Hematopoietic multipotent progenitor cell treated with erythropoietin and hydrocortisone succinate and interleukin-3 and kit ligand, for 17 days (in vitro differentiated cells): ENCODE results near the gene SYNPR.
"Not testable (repeated sequence)": the region's sequence is repeated elsewhere in the genome, so short reads cannot be mapped to it uniquely, and the experiment has no call there.

Experiments used
- DNase-seq: peaks from one replicate; pipeline ENCODE4 v3.0.0-alpha.2; 2015; ENCODE audit warnings: low spot score

The SYNPR gene

DNA sequence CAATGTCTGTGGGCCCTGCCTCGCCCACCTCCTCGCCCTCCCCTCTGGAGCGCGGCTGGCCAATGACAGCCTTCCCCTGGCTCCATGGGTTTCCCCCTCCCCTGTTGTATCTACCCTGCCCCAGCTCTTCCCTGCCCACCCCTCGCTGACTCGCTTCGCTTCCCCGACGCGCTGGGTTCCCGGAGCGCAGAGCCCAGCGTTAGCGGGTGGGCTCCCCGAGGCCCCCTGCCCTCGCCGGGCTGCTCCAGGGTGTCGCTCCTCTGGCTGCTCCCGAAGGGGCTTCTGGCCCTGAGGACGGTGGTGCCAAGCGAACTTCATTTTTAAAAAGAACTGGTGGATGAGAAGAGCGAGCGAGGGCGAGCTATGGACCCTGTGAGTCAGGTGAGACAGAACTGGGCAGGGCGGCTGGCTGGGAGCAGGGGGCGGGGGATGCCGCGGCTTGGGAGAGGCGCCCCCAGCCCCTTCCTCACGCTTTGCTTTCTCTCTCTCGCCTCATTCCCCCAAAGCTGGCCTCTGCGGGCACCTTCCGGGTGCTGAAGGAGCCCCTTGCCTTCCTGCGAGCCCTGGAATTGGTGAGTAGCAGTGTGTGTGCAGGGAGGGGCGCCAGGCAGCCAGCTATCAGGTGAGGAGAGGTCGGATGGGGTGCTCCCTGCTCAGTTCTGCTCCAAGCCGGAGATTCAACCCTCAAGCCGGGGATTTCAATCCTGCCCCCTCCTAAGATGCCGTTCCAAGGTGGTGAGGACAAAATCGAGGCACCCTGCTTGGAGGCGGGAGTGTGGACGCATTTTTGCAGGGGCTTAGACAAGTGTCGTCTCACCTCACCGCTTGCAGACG is at the start of gene SYNPR:
Gene SYNPR (plus strand): TSS at position 138 of the 834 bp plus-strand sequence.
- DNase-seq, result no peak

DNA sequence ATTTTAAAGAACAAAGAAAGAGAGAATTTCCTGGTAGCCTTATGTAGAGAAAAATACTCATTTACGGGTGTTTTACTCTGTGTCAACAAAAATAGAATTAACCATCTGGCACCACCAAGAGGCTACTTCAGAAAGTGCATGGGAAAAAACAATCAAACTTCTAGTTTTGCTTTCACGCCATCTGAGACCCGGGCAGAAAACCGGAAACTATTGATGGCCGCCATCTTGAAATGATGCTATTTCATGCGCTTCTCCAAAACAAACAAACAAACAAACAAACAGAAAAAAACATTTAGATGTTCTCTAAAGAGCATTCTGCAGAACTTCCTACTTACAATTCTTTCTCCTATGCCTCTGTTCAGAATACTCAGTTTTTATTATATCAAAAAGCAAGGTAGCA is 49.4 kb upstream of the SYNPR start:
- no peak for DNase-seq

DNA sequence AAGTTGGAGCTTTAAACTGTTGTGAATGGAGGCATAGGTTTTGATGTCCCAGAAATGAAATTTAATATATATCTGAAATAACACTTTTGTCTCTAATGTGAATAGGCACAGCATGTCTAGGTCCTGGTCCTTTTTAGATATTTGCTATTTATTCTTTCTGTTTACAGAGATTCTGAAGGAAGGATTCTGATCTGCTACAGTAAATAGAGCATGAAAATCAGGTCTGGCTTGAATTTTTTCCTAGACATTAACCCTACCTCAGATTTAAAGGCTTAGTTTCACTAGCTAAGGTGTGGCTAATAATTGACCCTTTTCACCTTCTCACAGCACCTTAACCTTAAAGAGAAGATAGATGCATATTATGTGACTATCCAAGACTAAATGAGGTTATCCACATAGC is 48.0 kb upstream of the SYNPR start:
- DNase-seq, result no peak

DNA sequence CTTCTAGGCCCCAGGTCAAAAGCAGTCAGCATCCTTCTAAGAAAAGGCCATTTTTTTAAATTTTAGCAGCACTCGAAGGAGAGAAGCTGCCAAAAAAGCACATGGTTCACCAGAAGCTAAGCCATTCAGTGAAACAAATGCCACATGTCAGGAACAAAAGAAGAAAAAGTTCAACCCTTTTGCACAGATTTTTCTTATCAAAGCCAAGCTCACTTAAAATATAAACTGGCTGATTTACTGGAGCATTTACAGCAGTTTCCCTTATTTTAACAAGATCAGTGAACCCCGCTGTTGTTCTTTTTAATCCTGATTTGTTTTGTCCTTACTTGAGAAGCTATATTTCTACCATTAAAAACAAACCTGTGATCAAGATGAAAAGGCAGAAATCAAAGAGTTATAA is 46.5 kb upstream of the SYNPR start:
- no peak for DNase-seq

DNA sequence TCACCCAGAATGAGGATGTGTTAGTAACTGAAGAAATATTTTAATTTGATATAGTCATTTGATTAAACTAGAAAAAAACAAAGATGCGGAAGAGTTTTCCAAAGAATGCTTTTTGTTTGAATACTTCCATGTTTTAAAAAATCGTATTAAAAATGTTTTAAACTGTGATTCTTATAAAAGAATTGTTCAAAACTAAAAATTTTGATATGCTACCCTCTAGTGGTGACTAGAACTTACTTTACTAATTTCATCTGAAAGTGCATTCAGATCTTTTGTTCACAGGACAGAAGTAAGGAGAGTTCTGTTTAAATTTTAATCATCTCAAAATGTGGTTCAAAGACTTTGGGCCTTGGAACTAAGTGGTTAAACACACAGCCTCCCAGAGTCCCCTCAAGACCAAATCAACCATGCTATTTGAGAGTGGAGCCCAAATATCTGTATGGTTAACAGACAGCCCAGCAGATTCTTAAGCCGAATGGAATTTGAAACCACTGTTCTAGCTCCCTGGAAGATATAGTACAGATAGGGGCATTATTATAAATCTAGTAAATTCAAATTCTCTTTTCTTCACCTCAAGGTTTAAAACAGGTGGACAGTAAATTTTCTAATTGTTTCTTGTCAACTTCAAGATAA is 45.2 kb upstream of the SYNPR start:
- no peak for DNase-seq

DNA sequence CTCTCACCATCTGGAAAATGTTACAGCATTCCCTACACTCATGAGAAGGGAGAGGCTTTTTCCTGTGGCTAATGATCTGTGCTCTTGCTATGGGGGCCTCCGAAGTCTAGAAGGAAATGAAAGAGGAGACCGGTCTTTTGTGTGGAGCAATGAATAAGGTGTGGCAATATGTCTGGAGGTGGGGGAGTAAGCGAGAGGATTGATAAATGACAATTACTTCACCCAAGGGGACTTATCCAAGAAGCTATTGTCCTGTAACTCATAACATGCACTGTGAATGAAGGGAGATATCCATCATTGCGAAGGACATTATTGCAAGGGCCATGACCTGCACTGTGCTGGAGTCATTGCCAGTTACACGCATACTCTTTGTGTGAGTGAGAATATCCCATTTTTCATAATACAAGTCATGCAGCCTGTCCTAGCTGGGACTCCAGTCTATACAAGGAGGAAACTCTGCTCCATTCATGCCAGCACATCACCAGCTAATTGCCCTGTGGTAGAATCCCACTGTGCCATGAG is 37.7 kb upstream of the SYNPR start:
- DNase-seq, result no peak

DNA sequence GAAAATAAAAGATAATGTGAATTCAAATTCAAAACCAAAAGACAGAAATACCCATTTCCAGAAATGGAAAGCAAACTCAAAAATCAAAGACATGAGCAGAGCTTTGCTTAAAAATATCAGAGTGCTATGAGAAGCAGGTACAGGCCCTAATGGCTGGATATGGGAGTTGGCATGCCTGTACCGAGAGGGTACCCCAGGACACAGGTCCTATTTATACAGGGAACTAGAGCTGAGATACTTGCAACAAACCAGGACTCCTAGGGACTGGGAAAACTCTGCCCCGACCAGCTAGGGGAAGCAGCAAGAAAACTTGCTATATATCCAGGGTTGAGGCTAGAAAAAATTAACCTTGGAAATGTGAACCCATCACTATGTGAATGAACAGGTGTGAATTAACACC is 36.0 kb upstream of the SYNPR start:
- DNase-seq, result no peak

DNA sequence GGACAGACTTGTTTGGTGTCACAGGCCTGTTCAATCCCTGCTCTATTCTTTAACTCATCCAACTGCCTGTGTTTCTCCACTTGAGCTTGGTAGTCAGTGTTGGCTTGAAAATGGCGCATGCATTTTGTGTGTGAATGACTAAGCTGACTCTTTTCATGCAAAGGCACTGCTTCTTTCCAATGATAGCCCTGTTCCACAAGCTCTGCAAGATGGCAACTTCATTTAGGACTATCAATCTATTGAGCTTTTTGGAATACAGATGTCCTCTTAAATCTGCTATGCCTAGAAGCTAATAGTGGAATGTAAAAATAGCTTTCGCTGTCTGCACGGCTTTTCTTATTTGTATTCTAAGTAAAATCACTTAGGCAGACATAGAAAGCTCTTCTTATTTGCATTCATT is 33.6 kb upstream of the SYNPR start:
- no peak for DNase-seq

DNA sequence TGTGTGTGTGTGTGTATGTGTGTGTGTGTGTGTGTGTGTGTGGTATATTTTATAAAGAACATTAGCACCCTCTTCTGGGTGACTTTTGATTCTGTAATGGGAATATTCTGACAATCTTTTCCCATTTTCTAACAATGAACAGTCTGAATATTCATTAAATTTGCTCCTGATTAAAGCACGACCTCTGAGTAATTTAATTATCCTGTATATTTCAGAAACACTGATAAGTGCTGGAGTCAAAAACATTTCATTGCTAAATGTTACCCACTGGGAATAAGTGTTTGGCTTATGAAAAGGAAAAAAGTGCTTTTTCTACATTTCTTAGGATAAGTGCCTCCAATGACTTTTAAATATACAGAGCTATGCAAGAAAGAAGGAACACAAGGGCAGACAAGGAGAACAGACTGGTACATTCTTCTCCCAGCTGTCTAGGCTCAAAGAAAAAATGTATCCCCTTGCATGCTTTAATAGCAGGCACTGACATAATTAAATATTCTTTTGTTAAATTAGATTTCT is 32.3 kb upstream of the SYNPR start:
- no peak for DNase-seq

DNA sequence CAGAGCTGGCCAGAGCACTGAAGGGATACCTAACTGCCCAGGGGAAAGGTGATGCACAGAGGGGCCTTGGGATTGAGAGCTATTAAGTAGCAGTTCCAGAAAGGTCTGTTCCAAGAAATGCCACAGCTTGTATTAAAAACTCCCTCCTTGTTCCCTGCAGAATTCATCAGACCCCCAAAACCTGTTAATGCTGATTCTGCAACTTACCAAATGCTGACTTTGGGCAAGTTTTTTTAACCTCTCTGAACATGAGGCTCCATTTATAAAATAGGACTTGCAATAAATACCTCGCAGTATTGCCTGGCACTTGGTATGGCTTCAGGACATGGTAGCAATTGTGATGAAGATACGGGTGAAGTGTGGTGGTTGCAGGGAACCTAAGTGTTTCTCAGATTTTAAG is 30.1 kb upstream of the SYNPR start:
- DNase-seq, result no peak

DNA sequence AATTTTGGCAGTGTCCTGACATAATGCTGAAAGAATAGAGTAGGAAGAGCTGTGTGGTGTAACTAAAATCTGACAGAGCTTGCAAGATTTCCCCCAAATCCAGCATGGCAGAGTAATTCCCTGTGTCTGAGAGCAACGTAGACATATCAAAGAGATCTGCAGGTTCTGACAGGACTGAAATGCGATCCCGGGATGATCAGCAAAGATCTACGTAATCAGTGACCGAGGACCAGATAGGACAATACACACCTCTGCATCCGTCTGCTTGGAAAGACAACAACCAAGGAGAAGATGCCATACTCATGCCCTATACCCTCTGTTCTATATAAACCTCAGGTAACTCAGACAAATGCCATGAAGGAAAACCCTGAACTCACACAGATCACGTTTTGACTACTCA is 26.6 kb upstream of the SYNPR start:
- DNase-seq, result no peak

DNA sequence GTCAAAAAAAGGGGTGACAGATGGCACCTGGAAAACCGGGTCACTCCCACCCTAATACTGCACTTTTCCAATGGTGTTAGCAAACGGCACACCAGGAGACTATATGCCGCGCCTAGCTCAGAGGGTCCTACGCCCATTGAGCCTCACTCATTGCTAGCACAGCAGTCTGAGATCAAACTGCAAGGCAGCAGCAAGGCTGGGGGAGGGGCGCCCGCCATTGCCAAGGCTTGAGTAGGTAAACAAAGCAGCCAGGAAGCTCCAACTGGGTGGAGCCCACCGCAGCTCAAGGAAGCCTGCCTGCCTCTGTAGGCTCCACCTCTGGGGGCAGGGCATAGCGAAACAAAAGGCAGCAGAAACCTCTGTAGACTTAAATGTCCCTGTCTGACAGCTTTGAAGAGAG is 22.3 kb upstream of the SYNPR start:
- not testable (repeated sequence) for DNase-seq

DNA sequence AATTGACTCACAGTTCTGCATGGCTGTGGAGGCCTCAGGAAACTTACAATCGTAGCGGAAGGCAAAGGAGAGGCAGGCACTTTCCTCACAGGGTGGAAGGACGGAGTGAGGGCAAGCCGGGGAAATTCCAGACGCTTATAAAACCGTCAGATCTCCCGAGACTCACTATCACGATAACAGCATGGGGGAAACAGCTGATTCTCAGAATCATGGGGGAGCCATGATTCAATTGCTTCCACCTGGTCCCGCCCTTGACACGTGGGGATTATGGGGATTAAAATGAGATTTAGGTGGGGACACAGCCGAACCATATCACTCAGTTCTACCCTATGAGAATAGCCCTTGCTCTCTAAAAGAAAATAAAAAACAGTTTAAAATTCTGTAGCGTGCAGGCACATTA is 13.4 kb upstream of the SYNPR start:
- no peak for DNase-seq

DNA sequence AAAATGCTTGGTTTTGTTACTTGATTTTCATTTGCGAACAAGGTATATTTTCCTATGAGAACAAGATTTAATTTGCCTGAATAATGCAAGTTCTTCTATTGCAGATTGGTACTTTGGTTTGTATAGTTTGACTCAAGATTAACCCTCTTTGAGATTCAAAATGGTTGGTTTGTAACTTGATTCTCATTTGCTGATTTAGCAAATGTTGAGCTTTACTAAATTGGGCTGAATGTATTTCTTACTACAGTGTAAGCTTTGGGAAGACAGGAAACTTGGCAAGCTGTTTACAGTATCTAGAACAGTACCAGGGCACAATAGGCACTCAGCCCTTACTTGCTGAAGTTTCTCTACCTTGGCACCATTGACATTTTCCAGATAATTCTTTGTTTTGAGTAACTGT is 3.7 kb upstream of the SYNPR start:
- no peak for DNase-seq

DNA sequence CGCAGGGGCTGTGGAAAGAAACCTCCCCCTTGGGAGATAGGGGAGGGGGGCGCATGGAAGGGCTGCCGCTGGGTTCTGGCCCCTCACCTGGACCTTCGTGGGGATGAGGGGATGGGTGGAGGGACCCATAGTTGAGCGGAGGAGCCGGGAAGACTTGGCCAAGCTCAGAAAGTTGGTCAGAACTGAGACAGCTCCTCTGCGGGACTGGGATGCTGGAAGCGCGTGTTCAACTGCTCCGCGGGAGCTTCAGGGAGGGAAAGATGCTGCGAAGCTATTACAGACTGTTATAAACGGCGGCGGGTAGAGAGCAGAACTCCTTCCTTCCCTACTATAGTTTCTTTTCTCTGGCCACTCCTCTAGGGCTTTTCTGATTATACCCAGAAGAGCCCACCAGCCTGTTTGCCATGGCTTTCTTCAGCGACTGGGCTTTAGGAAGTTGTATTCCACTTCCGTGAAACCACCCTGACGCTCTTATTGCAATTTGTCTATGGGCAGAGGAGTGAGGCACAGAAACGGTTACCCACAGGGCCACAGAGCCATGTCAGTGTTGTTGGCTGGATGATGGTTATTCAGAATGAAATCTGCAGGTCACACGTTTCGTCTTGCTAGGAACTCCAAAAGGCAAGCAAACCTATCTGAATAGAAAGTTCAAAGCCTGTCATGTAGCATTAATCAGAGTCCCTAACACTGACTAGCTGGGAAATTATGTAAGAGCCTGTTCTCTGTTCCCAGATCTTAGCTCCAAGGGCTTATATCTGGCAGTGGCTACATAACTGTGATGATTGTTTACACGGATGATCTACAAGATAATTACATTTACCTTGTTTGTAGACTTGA is 1.1 kb downstream of the SYNPR start:
- DNase-seq, result no peak

DNA sequence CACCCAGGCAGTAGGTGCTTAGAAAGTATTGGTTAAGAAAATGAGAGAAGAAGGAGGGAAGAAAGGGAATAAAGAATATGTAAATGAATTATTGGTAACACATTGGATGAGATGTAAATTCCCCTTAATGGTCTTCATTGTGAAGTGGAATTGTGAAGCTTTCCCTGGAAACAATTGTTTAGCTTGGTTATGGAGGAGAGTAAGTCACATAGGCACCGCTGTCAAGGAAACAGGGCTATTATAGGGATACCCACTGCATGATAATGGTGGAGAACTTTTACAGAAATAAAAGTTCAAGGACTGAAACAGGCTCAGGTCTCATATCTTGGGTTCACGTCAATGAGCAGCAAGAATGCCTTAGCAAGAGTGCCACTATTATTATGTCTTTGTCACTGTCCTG is 9.5 kb downstream of the SYNPR start:
- no peak for DNase-seq

DNA sequence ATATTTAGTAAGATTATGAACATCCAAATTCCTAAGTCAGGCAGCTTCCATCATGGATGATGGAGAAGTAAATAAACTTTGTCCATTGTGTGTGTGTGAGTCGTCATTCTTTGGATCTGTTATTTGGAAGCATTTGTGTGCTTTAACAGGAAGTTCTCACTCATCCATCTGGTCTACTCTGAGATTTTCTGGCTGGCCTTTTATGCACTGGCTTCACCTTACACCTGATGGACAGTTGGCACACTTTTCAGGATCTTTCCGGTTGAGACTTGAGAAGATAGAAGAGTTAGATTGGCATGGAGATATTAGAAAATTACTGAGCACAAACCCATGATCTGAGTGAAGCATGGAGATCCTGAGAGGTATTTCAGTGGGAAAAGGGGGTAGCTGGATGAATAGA is 12.6 kb downstream of the SYNPR start:
- no peak for DNase-seq

DNA sequence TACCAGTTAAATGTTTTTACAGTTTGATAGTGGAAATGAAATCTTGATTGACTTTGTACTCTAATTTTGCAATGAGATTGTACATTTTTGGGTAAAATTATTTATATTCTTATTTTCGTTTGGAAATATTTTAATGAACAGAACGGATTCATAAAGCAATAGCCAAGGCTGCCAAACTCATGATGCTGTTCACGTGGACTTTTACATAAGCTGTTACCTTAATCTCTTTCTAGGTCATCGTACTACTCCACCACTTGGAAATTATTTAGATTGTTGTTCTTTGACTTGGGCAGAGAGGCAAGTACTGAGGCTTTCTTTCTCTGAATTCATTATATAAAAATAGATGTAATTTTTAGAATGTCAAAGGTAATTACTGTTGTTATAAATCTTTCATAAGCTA is 16.2 kb downstream of the SYNPR start:
- no peak for DNase-seq

DNA sequence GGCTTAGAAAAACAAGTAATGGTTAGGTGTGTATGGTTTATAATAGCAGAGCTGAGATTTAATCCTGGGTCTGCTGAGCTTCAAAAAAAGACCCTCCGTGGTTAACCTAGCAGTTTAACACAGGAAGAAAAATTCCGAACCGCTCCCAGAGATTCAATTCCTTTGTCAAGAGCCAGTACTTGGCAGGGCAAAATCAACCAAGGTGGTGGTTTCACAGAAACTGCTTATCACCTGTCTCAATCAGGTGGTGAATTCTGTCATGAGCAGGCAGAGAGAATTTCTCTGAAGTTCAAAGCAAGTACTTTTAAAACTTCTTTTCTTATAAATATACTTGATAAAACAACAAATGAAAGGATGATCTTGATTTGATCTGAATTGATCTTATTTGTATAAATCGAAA is 17.2 kb downstream of the SYNPR start:
- DNase-seq, result no peak

DNA sequence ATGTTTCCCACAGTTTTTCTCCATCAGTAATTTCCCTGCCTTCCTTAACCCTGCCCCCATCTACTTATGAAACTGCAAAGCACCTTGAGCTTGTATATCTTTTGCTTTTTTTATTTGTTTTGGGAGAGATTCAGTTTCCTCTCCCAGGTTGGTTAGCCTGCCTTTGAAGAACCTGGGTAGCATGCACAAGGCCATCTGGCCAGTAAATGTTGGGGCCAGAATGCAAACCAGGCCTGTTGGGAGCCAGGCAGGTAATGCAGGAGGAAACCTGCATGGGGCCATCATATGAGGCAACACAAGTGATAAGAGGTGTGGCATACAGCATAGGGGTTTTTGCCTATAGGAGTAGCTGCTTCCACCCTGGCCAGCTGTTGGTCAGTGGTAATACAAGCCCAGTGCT is 17.7 kb downstream of the SYNPR start:
- no peak for DNase-seq

DNA sequence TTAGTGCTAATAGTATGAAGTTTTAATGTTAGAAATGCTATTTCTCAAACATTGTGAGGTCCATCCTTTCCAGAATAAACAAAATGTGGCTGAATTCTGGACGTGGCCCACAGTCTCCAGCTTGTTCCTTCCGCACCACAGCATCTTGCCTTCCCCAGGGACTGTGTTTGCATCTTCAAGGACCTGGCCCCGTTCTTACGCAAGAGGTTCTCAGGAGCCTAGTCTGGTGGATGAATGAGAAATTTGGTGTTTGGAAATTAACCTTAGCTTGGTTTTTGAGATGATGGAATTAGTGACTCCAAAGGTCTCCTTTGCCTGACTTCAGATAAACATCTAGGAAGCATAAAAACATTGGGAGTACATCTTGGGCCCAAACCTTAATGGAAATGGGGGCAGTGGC is 18.1 kb downstream of the SYNPR start:
- no peak for DNase-seq

DNA sequence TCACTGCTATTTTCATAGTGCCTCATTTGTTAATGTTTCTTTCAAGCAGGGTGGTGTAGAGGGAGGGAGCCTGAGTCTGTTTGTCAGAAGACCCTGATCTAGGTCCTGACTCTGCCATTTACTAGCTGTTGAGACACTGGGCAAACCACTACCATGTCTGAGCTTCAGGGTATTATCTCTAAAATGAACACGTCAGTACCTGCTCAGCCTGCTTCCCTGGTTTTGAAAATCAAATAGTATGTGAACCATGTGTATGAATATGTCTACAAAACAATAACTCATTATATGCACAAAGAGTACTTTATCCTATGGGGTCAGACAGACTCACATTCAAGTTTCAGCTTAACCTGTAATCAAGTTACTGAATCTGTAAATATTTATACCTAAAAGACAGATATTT is 25.1 kb downstream of the SYNPR start:
- no peak for DNase-seq

DNA sequence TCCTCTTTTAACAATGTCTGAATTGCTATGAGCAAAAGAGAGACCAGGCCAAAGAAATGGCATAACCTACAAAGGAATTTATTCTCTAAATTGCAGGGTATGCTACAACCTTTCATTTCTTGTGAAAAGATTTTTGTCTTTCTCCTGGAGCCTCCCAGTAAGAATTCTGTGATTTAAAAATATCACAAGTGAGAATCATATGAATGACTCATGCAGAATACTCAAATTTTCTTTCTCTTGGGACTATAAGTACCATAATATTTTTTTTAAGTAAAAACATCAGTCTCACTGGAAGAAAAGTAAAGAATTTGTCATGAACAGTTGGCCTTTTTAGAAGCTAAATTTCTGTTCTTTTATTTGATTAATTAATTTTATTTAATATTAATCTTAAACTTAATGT is 26.3 kb downstream of the SYNPR start:
- no peak for DNase-seq
